G401.6 (cell line): ENCODE measurements around the gene SMIM36.
"Not testable (repeated sequence)": the region's sequence is repeated elsewhere in the genome, so short reads cannot be mapped to it uniquely, and the experiment has no call there.

Source experiments
- FAIRE-seq: peaks from 2 replicates; lab custom pipeline; 2012; peaks lifted over from hg19 to GRCh38; lab: Jason Lieb, UNC

Gene SMIM36

DNA sequence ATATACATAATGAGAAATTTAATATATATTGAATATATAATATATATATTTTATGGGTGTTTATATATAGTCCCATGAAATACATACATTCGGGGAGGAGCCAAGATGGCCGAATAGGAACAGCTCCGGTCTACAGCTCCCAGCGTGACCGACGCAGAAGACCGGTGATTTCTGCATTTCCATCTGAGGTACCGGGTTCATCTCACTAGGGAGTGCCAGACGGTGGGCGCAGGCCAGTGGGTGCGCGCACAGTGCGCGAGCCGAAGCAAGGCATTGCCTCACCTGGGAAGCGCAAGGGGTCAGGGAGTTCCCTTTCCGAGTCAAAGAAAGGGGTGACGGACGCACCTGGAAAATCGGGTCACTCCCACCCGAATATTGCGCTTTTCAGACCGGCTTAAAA, 9.6 kb downstream of the SMIM36 start:
- not testable (repeated sequence) for FAIRE-seq

GRCh38 chr17:55500103-55500502, 11.1 kb downstream of the SMIM36 start:
- FAIRE-seq, result no peak

- FAIRE-seq, result no peak
Measured at GRCh38 chr17:55496094-55496881, 15.0 kb downstream of the SMIM36 start.

GRCh38 chr17:55495239-55495638, 16.0 kb downstream of the SMIM36 start:
- no peak for FAIRE-seq

- no peak for FAIRE-seq
Measured at GRCh38 chr17:55492781-55493341, 18.4 kb downstream of the SMIM36 start.

DNA sequence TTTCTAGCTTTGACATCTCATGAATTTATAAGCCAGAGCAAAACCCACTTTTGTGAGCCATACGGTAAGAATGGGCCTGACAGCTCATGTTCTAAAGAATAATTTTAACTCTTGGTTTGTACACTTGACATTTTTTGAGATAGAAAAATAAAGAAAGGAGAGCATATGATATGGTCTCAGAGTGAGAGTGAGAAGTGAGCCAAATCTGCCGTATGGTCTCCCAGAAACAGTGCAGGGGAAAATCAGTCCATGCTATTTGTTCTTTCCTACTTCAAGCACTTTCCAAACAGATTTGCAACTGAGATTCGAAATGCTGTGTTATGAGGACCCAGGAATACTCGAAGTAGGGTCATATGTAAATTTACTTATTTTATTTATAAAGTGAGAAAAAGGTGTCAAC, 20.9 kb downstream of the SMIM36 start:
- no peak for FAIRE-seq

GRCh38 chr17:55487695-55488432, 23.4 kb downstream of the SMIM36 start:
- no peak for FAIRE-seq

- FAIRE-seq, result no peak
Measured at GRCh38 chr17:55484575-55484974, 26.7 kb downstream of the SMIM36 start.

DNA sequence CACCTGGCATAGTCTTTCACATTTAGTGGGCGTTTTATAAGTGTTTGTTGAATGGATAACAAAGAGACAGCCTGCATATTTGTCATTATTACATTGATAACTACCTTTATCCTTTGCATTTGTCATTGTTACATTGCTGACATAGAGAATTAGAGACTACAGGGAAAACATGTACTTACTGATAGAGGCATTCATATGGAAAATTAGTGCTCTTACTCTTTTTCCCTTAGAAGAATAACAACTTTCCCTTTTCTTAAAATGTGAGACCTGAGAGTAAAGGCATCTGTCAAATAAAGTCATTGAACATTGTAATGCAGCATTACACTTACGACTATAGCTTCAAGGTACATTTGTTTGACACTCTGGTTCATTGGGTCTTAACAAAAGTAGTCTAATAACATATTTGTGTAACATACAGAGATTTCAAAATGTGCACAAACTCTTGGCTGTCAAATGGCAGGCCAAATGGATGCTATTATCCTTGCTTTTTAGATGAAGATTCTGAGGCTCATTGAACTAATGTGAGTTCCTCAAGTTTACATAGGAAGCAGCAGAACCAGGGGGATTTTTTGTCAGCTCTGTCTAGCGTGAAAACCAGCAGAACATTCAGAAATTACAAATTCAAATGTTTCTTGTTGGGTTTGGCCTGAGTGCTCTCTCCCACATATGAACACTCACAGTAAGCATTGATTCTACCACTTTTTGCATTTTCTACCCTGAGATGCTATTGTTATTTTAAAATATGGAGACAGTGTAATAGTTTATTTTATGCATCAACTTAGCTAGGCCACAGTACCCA, 28.5 kb downstream of the SMIM36 start:
- no peak for FAIRE-seq

- no peak for FAIRE-seq
Measured at GRCh38 chr17:55480631-55481315, 30.5 kb downstream of the SMIM36 start.

DNA sequence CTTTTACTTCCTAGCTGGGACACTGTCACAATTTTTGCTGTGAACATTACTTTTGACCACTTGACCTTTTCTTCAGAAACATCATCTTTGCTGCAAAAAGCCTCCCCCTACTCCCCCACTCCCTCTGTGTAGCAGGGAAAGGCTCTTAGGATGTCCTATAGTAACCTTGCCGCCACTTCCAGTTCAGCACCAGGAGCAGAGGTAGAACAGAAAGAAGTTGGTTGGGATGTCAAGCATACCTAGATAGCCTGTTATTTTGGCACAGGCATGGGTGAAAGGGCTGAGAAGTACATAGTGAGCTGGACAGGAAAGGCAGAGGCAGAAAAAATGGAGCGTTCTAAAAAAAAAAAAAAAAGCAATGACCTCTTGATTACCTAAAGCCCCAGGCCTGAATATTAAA, 31.3 kb downstream of the SMIM36 start:
- FAIRE-seq, result no peak

- FAIRE-seq, result no peak
Measured at GRCh38 chr17:55478971-55479370, 32.3 kb downstream of the SMIM36 start.

- FAIRE-seq, result no peak
Measured at GRCh38 chr17:55466671-55467070, 44.6 kb downstream of the SMIM36 start.

GRCh38 chr17:55465771-55466170, 45.5 kb downstream of the SMIM36 start:
- not testable (repeated sequence) for FAIRE-seq

DNA sequence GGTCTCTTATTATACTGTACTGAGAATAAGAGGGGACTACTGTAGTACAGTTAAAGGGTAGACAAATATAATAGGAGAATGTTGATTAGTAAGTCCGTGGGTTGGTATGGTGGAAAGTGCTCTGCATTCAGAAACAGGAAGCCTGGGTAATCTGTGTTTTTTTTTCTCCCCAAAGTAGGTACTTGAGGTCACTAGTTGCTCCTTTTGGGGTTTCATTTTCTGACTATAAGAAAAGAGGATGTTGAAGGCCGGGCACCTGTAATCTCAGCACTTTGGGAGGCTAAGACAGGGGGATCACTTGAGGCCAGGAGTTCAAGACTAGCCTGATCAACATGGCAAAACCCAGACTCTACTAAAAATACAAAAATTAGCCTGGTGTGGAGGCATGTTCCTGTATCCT, 47.7 kb downstream of the SMIM36 start:
- FAIRE-seq, result no peak

- no peak for FAIRE-seq
Measured at GRCh38 chr17:55462711-55463110, 48.5 kb downstream of the SMIM36 start.

- no peak for FAIRE-seq
Measured at GRCh38 chr17:55462234-55462633, 49.0 kb downstream of the SMIM36 start.

DNA sequence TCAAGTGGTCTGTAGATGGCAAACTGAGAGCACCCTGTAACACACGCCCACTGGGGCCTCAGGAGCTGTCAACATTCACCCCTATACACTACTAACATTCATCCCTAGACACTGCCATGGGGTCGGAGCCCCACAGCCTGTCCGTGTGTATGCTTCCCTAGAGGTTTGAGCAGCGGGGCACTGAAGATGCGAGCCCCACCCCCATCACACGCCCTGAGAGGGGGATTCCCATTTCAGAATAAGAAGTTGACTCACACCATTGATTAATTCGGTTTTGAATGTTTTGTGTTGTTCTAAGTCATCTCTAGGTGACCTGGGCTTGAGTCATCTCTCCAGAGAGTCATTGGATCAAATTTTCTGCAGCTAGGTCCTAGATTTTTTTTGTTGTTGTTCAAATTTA, 52.3 kb downstream of the SMIM36 start:
- no peak for FAIRE-seq

DNA sequence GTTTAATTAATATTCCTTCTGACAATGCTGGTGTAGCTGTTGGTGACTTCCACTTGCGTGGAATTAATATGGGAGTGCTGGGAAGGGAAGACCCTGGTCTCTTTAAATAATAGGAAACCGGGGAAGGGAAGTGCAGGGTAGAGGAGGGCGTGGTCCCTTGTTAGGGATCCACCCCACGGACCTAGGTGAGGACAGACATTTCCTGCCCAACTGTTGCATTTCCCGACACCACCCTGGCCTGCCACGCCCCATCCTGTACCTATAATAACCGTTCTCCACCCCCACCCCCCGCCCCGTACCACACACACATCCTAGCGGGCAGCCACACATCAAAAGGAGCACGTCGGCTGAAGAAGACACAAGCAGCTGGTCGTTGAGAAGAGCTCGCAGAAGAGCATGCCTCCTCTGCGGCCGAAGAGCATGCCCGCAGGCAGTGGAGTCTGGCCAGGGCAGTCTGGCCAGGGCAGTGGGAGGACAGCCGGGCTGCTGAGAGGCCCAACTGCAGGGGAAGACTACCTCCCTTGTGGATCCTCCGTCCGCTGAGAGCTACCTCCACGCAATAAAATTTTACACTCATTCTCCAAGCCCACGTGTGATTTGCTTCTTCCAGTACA, 52.9 kb downstream of the SMIM36 start:
- FAIRE-seq, result no peak

- no peak for FAIRE-seq
Measured at GRCh38 chr17:55456307-55457240, 54.7 kb downstream of the SMIM36 start.
